OCI-LY7 (cell line): ENCODE measurements around the gene METTL23. TPM values are rescaled to one million over a fixed set of nuclear protein-coding genes. Genes with fewer than 3 reads are reported as not detected.
A peak's percentile ranks its signal among the peaks of the same experiment; 100 is the strongest.

Experiments
- BruUV-seq: library from RNA; stranded (reverse); fragments of 400-500 nt; replicated peaks from 2 replicates; lab custom pipeline; 2021; lab: Mats Ljungman, UMichigan
- CTCF ChIA-PET: fragments of 300-600 bp; sonication (Branson Sonifier 250); formaldehyde crosslinking; loops from one replicate; lab custom pipeline; 2022; ENCODE audit warnings: antibody characterized with exemption; ENCODE audit not compliant: unreplicated experiment; lab: Charles Lee
- POLR2A ChIA-PET: fragments of 300-600 bp; sonication (Branson Sonifier 250); formaldehyde crosslinking; loops from one replicate; lab custom pipeline; 2022; ENCODE audit warnings: antibody characterized with exemption; lab: Charles Lee
- DNase-seq: peaks from one replicate; pipeline ENCODE4 v3.0.0-alpha.2; 2015; ENCODE audit warnings: low spot score
- H2AFZ ChIP-seq: fragments of 200-600 bp; sonication (generic), shearing (Covaris generic); 2 replicates; pipeline ENCODE4 v1.6.1; 2014; ENCODE audit warnings: mild to moderate bottlenecking, antibody characterized with exemption, low read length, moderate library complexity
- H3K27ac ChIP-seq: fragments of 200-600 bp; sonication (generic); 2 replicates; pipeline ENCODE4 v1.5.1; 2014; ENCODE audit warnings: mixed run types, low read depth, mild to moderate bottlenecking, moderate library complexity, low read length, inconsistent platforms; ENCODE audit not compliant: poor library complexity, severe bottlenecking
- H3K36me3 ChIP-seq: fragments of 200-600 bp; sonication (generic); 2 replicates; pipeline ENCODE4 v1.6.1; 2014; ENCODE audit warnings: mild to moderate bottlenecking, antibody characterized with exemption, low read length, moderate library complexity, mixed read lengths; ENCODE audit not compliant: insufficient read depth
- H3K4me1 ChIP-seq: fragments of 200-600 bp; sonication (generic); 2 replicates; pipeline ENCODE4 v1.5.1; 2014; ENCODE audit warnings: mild to moderate bottlenecking, low read length; ENCODE audit not compliant: insufficient read depth, poor library complexity, severe bottlenecking
- H3K4me2 ChIP-seq: fragments of 200-600 bp; sonication (generic); 2 replicates; pipeline ENCODE4 v1.6.1; 2014; ENCODE audit warnings: mild to moderate bottlenecking, low read length
- H3K4me3 ChIP-seq: fragments of 200-600 bp; sonication (generic); 2 replicates; pipeline ENCODE4 v1.5.1; 2014; ENCODE audit warnings: mild to moderate bottlenecking, low read depth, low read length; ENCODE audit not compliant: poor library complexity, severe bottlenecking
- H3K79me2 ChIP-seq: fragments of 200-600 bp; sonication (generic); 2 replicates; pipeline ENCODE4 v1.6.1; 2016; ENCODE audit warnings: low read depth, mild to moderate bottlenecking, low read length, moderate library complexity, mixed read lengths; ENCODE audit not compliant: insufficient read depth
- H3K9me2 ChIP-seq: fragments of 200-600 bp; sonication (generic); 2 replicates; pipeline ENCODE4 v1.6.1; 2016; ENCODE audit warnings: mild to moderate bottlenecking, low read length, mixed read lengths; ENCODE audit not compliant: insufficient read depth
- H3K9me3 ChIP-seq: fragments of 200-600 bp; sonication (generic); 2 replicates; pipeline ENCODE4 v1.6.1; 2014; ENCODE audit warnings: mild to moderate bottlenecking, mixed run types, low read length, mixed read lengths
- H4K20me1 ChIP-seq: fragments of 200-600 bp; sonication (generic); 2 replicates; pipeline ENCODE4 v1.6.1; 2014; ENCODE audit warnings: mild to moderate bottlenecking, antibody characterized with exemption, low read length, moderate library complexity, mixed read lengths; ENCODE audit not compliant: insufficient read depth
- CTCF ChIP-seq: fragments of 200-600 bp; sonication (generic); conservative IDR thresholded peaks from 2 replicates; pipeline ENCODE4 v1.5.1; 2014; ENCODE audit warnings: mild to moderate bottlenecking, antibody characterized with exemption, low read length, moderate library complexity, mixed read lengths
- EZH2phosphoT487 ChIP-seq: fragments of 200-600 bp; sonication (generic); IDR thresholded peaks from 2 replicates; pipeline ENCODE4 v1.6.1; 2018; ENCODE audit warnings: low read depth, borderline replicate concordance, mild to moderate bottlenecking, mixed run types, antibody characterized with exemption, low read length, moderate library complexity, mixed read lengths
- intact Hi-C: fragments of 100-400 bp; cut with micrococcal nuclease; formaldehyde crosslinking; loops from one replicate; pipeline ENCODE4 v1.10.0; 2022; ENCODE audit not compliant: unreplicated experiment
- total RNA-seq, 2 experiments: library from RNA; depleted of rRNA in 1 of 2; stranded (reverse); fragments of >200 nt in 1 of 2; shearing (Covaris generic) in 1 of 2; gene quantifications; 2 replicates each; pipeline ENCODE4 v1.2.3, GENCODE V29; 2014 to 2022

Gene METTL23
- total RNA-seq, 2 experiments from 2014 or later, result 82.7 to 93.7 TPM

- H3K79me2 ChIP-seq, result peaks cover 89% of the 10 kb centered on the region
- peak overlapping the region; percentile 77 for H3K4me3 ChIP-seq
- H3K36me3 ChIP-seq, result peaks cover 78% of the 10 kb centered on the region
- peaks cover 63% of the 10 kb centered on the region for H3K4me1 ChIP-seq
- no peaks in the 10 kb centered on the region for H3K9me3 ChIP-seq
- H3K4me2 ChIP-seq, result peak overlapping the region; percentile 96
- ChIA-PET CTCF (no interaction called here), POLR2A (interaction anchor here (0.6 to 1.0 kb wide), 6 partner anchors 9 to 110 kb away, joined by 3 to 5 read pairs (median 3); no protein-coding TSS in a partner anchor)
- H3K27ac ChIP-seq, result peak overlapping the region; percentile 92
- no peaks in the 10 kb centered on the region for H3K9me2 ChIP-seq
- peak; percentile 37 for DNase-seq
- BruUV-seq, result TSS peak; percentile 4
- H2AFZ ChIP-seq, result no peak overlapping the region
- intact Hi-C loops, result loop anchor here (10.0 kb wide), 2 partner anchors 712 to 1068 kb away; partner anchors contain the start of genes RECQL5 and SAP30BP
- TF ChIP-seq EZH2phosphoT487, result no peak
- TF ChIP-seq CTCF, result no peak
- peaks cover 36% of the 10 kb centered on the region for H4K20me1 ChIP-seq
Observed at GRCh38 chr17:76732734-76733617, 6.3 kb downstream of the METTL23 start.

GRCh38 chr17:76733618-76733957 lies 6.9 kb downstream of the METTL23 start:
- DNase-seq, result no peak
- no peak for TF ChIP-seq CTCF
- no peak for TF ChIP-seq EZH2phosphoT487
- H4K20me1 ChIP-seq, result peaks cover 36% of the 10 kb centered on the region
- peak overlapping the region; percentile 96 for H3K4me2 ChIP-seq
- H3K4me3 ChIP-seq, result peak overlapping the region; percentile 77
- H3K27ac ChIP-seq, result peak overlapping the region; percentile 92
- BruUV-seq, result no TSS peak
- ChIA-PET CTCF (no interaction called here), POLR2A (interaction anchor here (0.8 to 1.0 kb wide), 2 partner anchors 46 to 50 kb away, joined by 3 to 5 read pairs; no protein-coding TSS in a partner anchor)
- H3K4me1 ChIP-seq, result peaks cover 61% of the 10 kb centered on the region
- intact Hi-C loops, result loop anchor here (10.0 kb wide), 2 partner anchors 711 to 1069 kb away; partner anchors contain the start of genes RECQL5 and SAP30BP
- H3K9me2 ChIP-seq, result no peaks in the 10 kb centered on the region
- H2AFZ ChIP-seq, result no peak overlapping the region
- peaks cover 78% of the 10 kb centered on the region for H3K36me3 ChIP-seq
- H3K9me3 ChIP-seq, result no peaks in the 10 kb centered on the region
- H3K79me2 ChIP-seq, result peaks cover 89% of the 10 kb centered on the region
